ENCODE results near the gene NOXRED1.

DNA sequence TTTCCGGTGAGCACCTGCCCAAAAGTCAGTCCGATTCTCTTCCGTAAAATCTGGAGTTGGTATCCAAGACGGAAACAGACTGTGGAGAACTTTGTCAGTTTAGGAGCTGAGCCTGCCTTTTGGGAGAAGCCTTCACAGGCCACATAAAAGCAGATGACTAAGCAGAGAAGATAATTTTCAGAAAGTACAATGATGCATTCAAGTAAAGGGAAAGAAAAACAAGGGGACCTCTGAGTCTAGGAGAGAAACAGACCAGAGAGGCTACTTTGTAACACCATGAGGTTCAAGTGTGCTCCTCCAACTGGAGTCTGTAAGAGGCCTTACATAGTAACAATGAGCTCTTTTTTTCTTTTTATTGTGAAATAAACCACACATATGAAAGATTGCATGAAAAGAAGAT lies 67.5 kb downstream of the NOXRED1 start:
- TF ChIP-seq, protein P1, sequence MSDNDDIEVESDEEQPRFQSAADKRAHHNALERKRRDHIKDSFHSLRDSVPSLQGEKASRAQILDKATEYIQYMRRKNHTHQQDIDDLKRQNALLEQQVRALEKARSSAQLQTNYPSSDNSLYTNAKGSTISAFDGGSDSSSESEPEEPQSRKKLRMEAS (IDR thresholded peaks at IDR 0.05): no peak
- no peak for TF ChIP-seq ZBTB7A (IDR thresholded peaks at IDR 0.05; ENCODE audit: low read depth)
- no peak for TF ChIP-seq CEBPB (IDR thresholded peaks at IDR 0.05)
- no peak for TF ChIP-seq CREB1 (IDR thresholded peaks at IDR 0.05; ENCODE audit: low read depth)
- TF ChIP-seq TAF1 (IDR thresholded peaks at IDR 0.05; ENCODE audit: low read depth): no peak
- no peak for TF ChIP-seq FOXM1 (IDR thresholded peaks at IDR 0.05; ENCODE audit: borderline replicate concordance, low read depth)
- TF ChIP-seq, protein P2, sequence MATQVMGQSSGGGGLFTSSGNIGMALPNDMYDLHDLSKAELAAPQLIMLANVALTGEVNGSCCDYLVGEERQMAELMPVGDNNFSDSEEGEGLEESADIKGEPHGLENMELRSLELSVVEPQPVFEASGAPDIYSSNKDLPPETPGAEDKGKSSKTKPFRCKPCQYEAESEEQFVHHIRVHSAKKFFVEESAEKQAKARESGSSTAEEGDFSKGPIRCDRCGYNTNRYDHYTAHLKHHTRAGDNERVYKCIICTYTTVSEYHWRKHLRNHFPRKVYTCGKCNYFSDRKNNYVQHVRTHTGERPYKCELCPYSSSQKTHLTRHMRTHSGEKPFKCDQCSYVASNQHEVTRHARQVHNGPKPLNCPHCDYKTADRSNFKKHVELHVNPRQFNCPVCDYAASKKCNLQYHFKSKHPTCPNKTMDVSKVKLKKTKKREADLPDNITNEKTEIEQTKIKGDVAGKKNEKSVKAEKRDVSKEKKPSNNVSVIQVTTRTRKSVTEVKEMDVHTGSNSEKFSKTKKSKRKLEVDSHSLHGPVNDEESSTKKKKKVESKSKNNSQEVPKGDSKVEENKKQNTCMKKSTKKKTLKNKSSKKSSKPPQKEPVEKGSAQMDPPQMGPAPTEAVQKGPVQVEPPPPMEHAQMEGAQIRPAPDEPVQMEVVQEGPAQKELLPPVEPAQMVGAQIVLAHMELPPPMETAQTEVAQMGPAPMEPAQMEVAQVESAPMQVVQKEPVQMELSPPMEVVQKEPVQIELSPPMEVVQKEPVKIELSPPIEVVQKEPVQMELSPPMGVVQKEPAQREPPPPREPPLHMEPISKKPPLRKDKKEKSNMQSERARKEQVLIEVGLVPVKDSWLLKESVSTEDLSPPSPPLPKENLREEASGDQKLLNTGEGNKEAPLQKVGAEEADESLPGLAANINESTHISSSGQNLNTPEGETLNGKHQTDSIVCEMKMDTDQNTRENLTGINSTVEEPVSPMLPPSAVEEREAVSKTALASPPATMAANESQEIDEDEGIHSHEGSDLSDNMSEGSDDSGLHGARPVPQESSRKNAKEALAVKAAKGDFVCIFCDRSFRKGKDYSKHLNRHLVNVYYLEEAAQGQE (IDR thresholded peaks at IDR 0.05; ENCODE audit: low read depth): no peak
- TF ChIP-seq YY1 (IDR thresholded peaks at IDR 0.05; ENCODE audit: low read depth): no peak
- TF ChIP-seq RAD21 (IDR thresholded peaks at IDR 0.05; ENCODE audit: low read depth): no peak
- TF ChIP-seq EP300 (IDR thresholded peaks at IDR 0.05; ENCODE audit: borderline replicate concordance): no peak
- TF ChIP-seq EGR1 (IDR thresholded peaks at IDR 0.05): no peak
